PC-3 (cell line): Measurements from ENCODE around the gene GRB10.

Experiments used
- CTCF ChIP-seq: fragments of 300-600 bp; sonication (generic); conservative IDR thresholded peaks from 2 replicates; pipeline ENCODE4 v1.5.1; 2017; ENCODE audit warnings: antibody characterized with exemption, low read depth, mild to moderate bottlenecking, low read length
- EZH2 ChIP-seq: fragments of 300-600 bp; sonication (generic); IDR thresholded peaks from one replicate; pipeline ENCODE4 v1.6.1; 2017; ENCODE audit warnings: antibody characterized with exemption, mild to moderate bottlenecking, low read length; ENCODE audit not compliant: unreplicated experiment
- EZH2phosphoT487 ChIP-seq: fragments of 300-600 bp; sonication (generic); IDR thresholded peaks from 2 replicates; pipeline ENCODE4 v1.6.1; 2018; ENCODE audit warnings: mild to moderate bottlenecking, antibody characterized with exemption, low read length, borderline replicate concordance

- TF ChIP-seq EZH2 (no peak), CTCF (no peak), EZH2phosphoT487 (no peak)
These were observed 237.7 kb downstream of the GRB10 start for GRCh38 chr7:50544992-50545391.
